Posterior cingulate gyrus (tissue), 11 donors: ENCODE measurements around the gene DLG1.
"Not testable (repeated sequence)": the region's sequence is repeated elsewhere in the genome, so short reads cannot be mapped to it uniquely, and the experiment has no call there.

Experiments
- DNase-seq, 10 donors: peaks; one replicate each; pipeline versions ENCODE4 v3.0.0 to v3.0.0-alpha.2; 2020 to 2021; ENCODE audit warnings: mixed read lengths in 3 of 10
- intact Hi-C: fragments of 100-400 bp; cut with DNase I; formaldehyde crosslinking; loops from one replicate; pipeline ENCODE4 v1.15.1; 2023

DLG1 gene

GRCh38 chr3:197041875-197042488 is 256.4 kb downstream of the DLG1 start:
- DNase-seq, result no peak
- intact Hi-C loops, result no loop called here

GRCh38 chr3:197040658-197041057 is 257.8 kb downstream of the DLG1 start:
- DNase-seq, result no peak
- intact Hi-C loops, result no loop called here

GRCh38 chr3:197038679-197039462 is 259.5 kb downstream of the DLG1 start:
- intact Hi-C loops, result no loop called here
- no peak for DNase-seq

GRCh38 chr3:197035577-197035976 is 262.8 kb downstream of the DLG1 start:
- intact Hi-C loops, result no loop called here
- no peak for DNase-seq

- DNase-seq, intact Hi-C loops: not testable (repeated sequence)
Measured at GRCh38 chr3:197034778-197035177, 263.6 kb downstream of the DLG1 start.

GRCh38 chr3:197033764-197034163 is 264.6 kb downstream of the DLG1 start:
- intact Hi-C loops, DNase-seq: not testable (repeated sequence)

GRCh38 chr3:197031315-197032285 is 266.8 kb downstream of the DLG1 start:
- intact Hi-C loops, result no loop called here
- DNase-seq, result peak in 3 of 10 donors; percentile 35 to 84 (median 48)

GRCh38 chr3:197030379-197031314 is 267.8 kb downstream of the DLG1 start:
- intact Hi-C loops, result no loop called here
- peak in 2 of 10 donors; percentile 77 to 83 for DNase-seq

- peak in 5 of 10 donors; percentile 34 to 90 (median 62) for DNase-seq
- intact Hi-C loops, result no loop called here
Measured at GRCh38 chr3:197029511-197030167, 268.8 kb downstream of the DLG1 start, which contains the start of gene MELTF. TSS of gene MELTF (minus strand) at chr3:197029817. CDS start at chr3:197029702, 115 bp downstream.

GRCh38 chr3:197028728-197029510 is 269.5 kb downstream of the DLG1 start:
- DNase-seq, result peak in 2 of 10 donors; percentile 73 to 81
- intact Hi-C loops, result no loop called here

- DNase-seq, result peak in 1 of 10 donors; percentile 89
- intact Hi-C loops, result no loop called here
Measured at GRCh38 chr3:197027896-197028727, 270.3 kb downstream of the DLG1 start.

- DNase-seq, result peak in 1 of 10 donors; percentile 85
Measured at GRCh38 chr3:197027151-197027895, 271.1 kb downstream of the DLG1 start.

GRCh38 chr3:197026481-197026866 is 271.9 kb downstream of the DLG1 start:
- intact Hi-C loops, result no loop called here
- DNase-seq, result peak in 1 of 10 donors; percentile 81

More at GRCh38 chr3:197027151-197027895, 271.1 kb downstream of the DLG1 start:
- intact Hi-C loops, result no loop called here

GRCh38 chr3:197025736-197026480 is 272.5 kb downstream of the DLG1 start:
- DNase-seq, result peak in 1 of 10 donors; percentile 70
- intact Hi-C loops, result no loop called here

GRCh38 chr3:197024881-197025735 is 273.3 kb downstream of the DLG1 start:
- peak in 1 of 10 donors; percentile 79 for DNase-seq
- intact Hi-C loops, result no loop called here
